Mesenchymal stem cell (in vitro differentiated cells and primary cell): ENCODE data around the gene MAP3K7.

Experiments used
- DNase-seq: peaks from one replicate; pipeline ENCODE4 v3.0.0-alpha.2; 2013
- H2AFZ ChIP-seq: one replicate; pipeline ENCODE4 v1.6.1; 2013; ENCODE audit warnings: low read depth, mild to moderate bottlenecking, control low read depth, inconsistent platforms, low read length, moderate library complexity
- H2AK5ac ChIP-seq: 2 replicates; pipeline ENCODE4 v1.6.1; 2013; ENCODE audit warnings: low read length, moderate library complexity, mild to moderate bottlenecking, inconsistent platforms; ENCODE audit not compliant: severe bottlenecking
- H2BK120ac ChIP-seq: one replicate; pipeline ENCODE4 v1.6.1; 2013; ENCODE audit warnings: low read depth, mild to moderate bottlenecking, inconsistent platforms, low read length, moderate library complexity
- H2BK12ac ChIP-seq, 2 experiments: one replicate each; pipeline ENCODE4 v1.6.1; 2013; ENCODE audit warnings: inconsistent platforms in 2 of 2, low read length in 2 of 2, mild to moderate bottlenecking in 2 of 2, moderate library complexity in 2 of 2, control low read depth in 1 of 2
- H2BK15ac ChIP-seq: one replicate; pipeline ENCODE4 v1.6.1; 2013; ENCODE audit warnings: mild to moderate bottlenecking, low read depth, inconsistent platforms; ENCODE audit not compliant: poor library complexity, severe bottlenecking
- H2BK5ac ChIP-seq: 2 replicates; pipeline ENCODE4 v1.6.1; 2013; ENCODE audit warnings: low read depth, mild to moderate bottlenecking, low read length, control low read depth, inconsistent platforms; ENCODE audit not compliant: poor library complexity, severe bottlenecking
- H3K14ac ChIP-seq, 2 experiments: one replicate each; pipeline ENCODE4 v1.6.1; 2013; ENCODE audit warnings: inconsistent platforms in 2 of 2, low read length in 2 of 2, control low read depth in 1 of 2, mild to moderate bottlenecking in 1 of 2, moderate library complexity in 1 of 2
- H3K18ac ChIP-seq, 2 experiments: one replicate each; pipeline ENCODE4 v1.6.1; 2013; ENCODE audit warnings: inconsistent platforms in 2 of 2, low read length in 2 of 2, control low read depth in 1 of 2, low read depth in 1 of 2, mild to moderate bottlenecking in 1 of 2
- H3K23ac ChIP-seq, 2 experiments: one replicate each; pipeline ENCODE4 v1.6.1; 2013; ENCODE audit warnings: inconsistent platforms in 2 of 2, low read length in 2 of 2, mild to moderate bottlenecking in 2 of 2, moderate library complexity in 2 of 2, control low read depth in 1 of 2
- H3K27ac ChIP-seq: 2 replicates; pipeline ENCODE4 v1.5.1; 2013; ENCODE audit warnings: mild to moderate bottlenecking, moderate library complexity, low read length, control low read depth, inconsistent platforms; ENCODE audit not compliant: poor library complexity, severe bottlenecking
- H3K27me3 ChIP-seq, 2 experiments: 2 replicates each; pipeline versions ENCODE4 v1.6.1 to v1.7.0; 2013; ENCODE audit warnings: low read length in 2 of 2, mild to moderate bottlenecking in 2 of 2, moderate library complexity in 2 of 2, control low read depth in 1 of 2, inconsistent platforms in 1 of 2; ENCODE audit not compliant: control insufficient read depth in 1 of 2, insufficient read depth in 1 of 2
- H3K36me3 ChIP-seq, 2 experiments: 2 replicates each; pipeline versions ENCODE4 v1.6.1 to v1.7.0; 2013; ENCODE audit warnings: low read length in 2 of 2, control low read depth in 1 of 2, inconsistent platforms in 1 of 2, low read depth in 1 of 2, mild to moderate bottlenecking in 1 of 2; ENCODE audit not compliant: insufficient read depth in 2 of 2, control insufficient read depth in 1 of 2
- H3K4ac ChIP-seq, 2 experiments: one replicate each; pipeline ENCODE4 v1.6.1; 2013; ENCODE audit warnings: inconsistent platforms in 2 of 2, low read length in 2 of 2, mild to moderate bottlenecking in 2 of 2, moderate library complexity in 2 of 2, control low read depth in 1 of 2, low read depth in 1 of 2
- H3K4me1 ChIP-seq: 2 replicates; pipeline ENCODE4 v1.6.1; 2013; ENCODE audit warnings: low read depth, low read length, control low read depth; ENCODE audit not compliant: control insufficient read depth, insufficient read depth
- H3K4me2 ChIP-seq: 2 replicates; pipeline ENCODE4 v1.6.1; 2013; ENCODE audit warnings: low read length, mild to moderate bottlenecking, inconsistent platforms; ENCODE audit not compliant: poor library complexity, severe bottlenecking
- H3K4me3 ChIP-seq, 2 experiments: 2 replicates each; pipeline versions ENCODE4 v1.5.1 to v1.7.0; 2013; ENCODE audit warnings: low read length in 2 of 2, mild to moderate bottlenecking in 2 of 2, control low read depth in 1 of 2, low read depth in 1 of 2; ENCODE audit not compliant: insufficient read depth in 1 of 2
- H3K79me1 ChIP-seq: replicated peaks from 2 replicates; pipeline ENCODE4 v1.6.1; 2013; ENCODE audit warnings: mild to moderate bottlenecking, control low read depth, low read length, inconsistent platforms; ENCODE audit not compliant: poor library complexity, severe bottlenecking
- H3K9ac ChIP-seq: 2 replicates; pipeline ENCODE4 v1.7.0; 2013; ENCODE audit warnings: mild to moderate bottlenecking, low read length, moderate library complexity
- H3K9me3 ChIP-seq: 2 replicates; pipeline ENCODE4 v1.7.0; 2013; ENCODE audit warnings: mild to moderate bottlenecking, low read length; ENCODE audit not compliant: control insufficient read depth
- H4K8ac ChIP-seq: one replicate; pipeline ENCODE4 v1.6.1; 2013; ENCODE audit warnings: inconsistent platforms, mild to moderate bottlenecking, low read length, moderate library complexity
- H4K91ac ChIP-seq: one replicate; pipeline ENCODE4 v1.6.1; 2013; ENCODE audit warnings: mild to moderate bottlenecking, low read length, inconsistent platforms
- WGBS: methylation state at CpG from one replicate; pipeline ENCODE4 v1.1.7; 2013; ENCODE audit warnings: mixed read lengths; 5-methylcytosine and 5-hydroxymethylcytosine counted together

MAP3K7 gene

DNA sequence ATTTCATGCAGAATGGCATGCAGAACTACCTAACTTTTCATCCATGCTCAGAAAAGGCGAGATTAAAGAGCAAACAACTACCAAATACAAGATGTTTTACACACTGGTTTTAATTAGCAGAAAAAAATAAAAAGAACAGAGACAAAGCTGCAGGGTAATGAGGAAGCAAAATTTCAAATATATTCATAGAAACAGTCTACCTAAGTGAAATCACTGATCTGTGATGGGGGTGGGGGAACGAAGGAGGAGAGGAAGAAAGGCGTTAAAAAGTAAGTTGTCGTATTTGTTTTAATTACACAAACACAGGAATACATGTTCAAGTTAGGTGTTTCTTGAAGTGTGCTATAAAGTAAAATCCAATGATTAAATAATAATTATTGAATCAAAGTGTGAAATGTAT is 42.1 kb downstream of the MAP3K7 start:
- Histone ChIP-seq H3K23ac (no peak overlapping the region), H2BK15ac (no peak overlapping the region), H2AFZ (no peak overlapping the region), H4K8ac (no peak overlapping the region), H3K9ac (no peak overlapping the region), H3K4me1 (no peaks in the 10 kb centered on the region), H3K9me3 (no peaks in the 10 kb centered on the region), H3K4me2 (no peak overlapping the region), H3K4me3 (no peak overlapping the region), H3K27me3 (no peaks in the 10 kb centered on the region), H3K36me3 (peaks cover 9 to 97% of the 10 kb centered on the region in 2 experiments), H2AK5ac (no peak overlapping the region), H3K18ac (no peak overlapping the region), H4K91ac (no peak overlapping the region), H3K4ac (no peak overlapping the region), H3K27ac (no peak overlapping the region), H2BK12ac (no peak overlapping the region), H3K14ac (no peak overlapping the region), H2BK5ac (no peak overlapping the region), H3K79me1 (peaks cover 7% of the 10 kb centered on the region), H2BK120ac (no peak overlapping the region)
- no peak for DNase-seq
- no CpG with 5 or more reads among the region's 4 CpGs for WGBS

DNA sequence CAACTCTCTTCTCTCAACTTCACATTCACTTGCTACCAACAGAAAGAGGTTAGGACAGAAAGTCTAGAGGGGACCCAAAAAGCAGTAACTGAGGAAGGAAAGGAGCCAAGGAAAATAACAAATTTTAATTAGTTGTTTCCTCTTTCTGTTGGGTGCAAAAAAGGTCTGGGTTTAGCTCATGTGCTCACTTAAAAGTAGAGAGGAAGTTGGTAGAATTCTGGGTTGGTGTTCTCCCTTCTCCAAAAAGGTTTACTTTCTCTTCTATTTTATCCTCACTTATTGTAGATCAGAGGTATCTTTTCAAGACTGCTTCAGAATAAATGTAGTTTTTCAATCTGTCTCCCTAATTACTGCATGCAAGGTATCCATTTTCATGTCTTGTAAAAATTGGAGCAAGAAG is 42.8 kb downstream of the MAP3K7 start:
- H3K9me3 ChIP-seq = no peaks in the 10 kb centered on the region
- H3K27me3 ChIP-seq = no peaks in the 10 kb centered on the region
- no peak overlapping the region for H2AFZ ChIP-seq
- peaks cover 7% of the 10 kb centered on the region for H3K79me1 ChIP-seq
- H3K4me3 ChIP-seq = no peak overlapping the region
- H2AK5ac ChIP-seq = no peak overlapping the region
- H4K8ac ChIP-seq = no peak overlapping the region
- no peaks in the 10 kb centered on the region for H3K4me1 ChIP-seq
- H2BK5ac ChIP-seq = no peak overlapping the region
- H3K4me2 ChIP-seq = no peak overlapping the region
- no peak overlapping the region for H3K9ac ChIP-seq
- peaks cover 9 to 93% of the 10 kb centered on the region in 2 experiments for H3K36me3 ChIP-seq
- H2BK12ac ChIP-seq = no peak overlapping the region
- H3K18ac ChIP-seq = no peak overlapping the region
- no peak overlapping the region for H2BK15ac ChIP-seq
- H3K14ac ChIP-seq = no peak overlapping the region
- no peak overlapping the region for H2BK120ac ChIP-seq
- no peak overlapping the region for H3K23ac ChIP-seq
- H3K4ac ChIP-seq = no peak overlapping the region
- DNase-seq = no peak
- no peak overlapping the region for H4K91ac ChIP-seq
- H3K27ac ChIP-seq = no peak overlapping the region

DNA sequence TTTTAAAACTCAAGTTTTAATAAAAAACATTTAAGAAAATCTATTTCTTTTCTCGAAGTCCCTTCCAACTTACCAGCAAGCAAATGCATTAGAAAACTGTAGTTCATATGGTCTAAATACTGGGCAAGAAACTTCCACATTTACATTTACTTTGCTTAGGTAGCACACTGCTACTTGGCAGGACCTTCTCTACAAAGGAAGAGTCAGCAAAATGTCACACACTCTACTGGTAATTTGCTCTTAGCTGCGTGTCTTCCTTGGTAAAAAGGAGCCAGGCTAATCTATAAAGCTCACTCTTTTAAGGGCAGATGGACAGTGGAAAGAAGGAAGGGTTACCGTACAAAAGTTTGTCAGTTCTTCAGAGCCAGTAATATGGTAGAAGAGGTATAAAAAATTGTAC is 45.7 kb downstream of the MAP3K7 start:
- H3K14ac ChIP-seq = no peak overlapping the region
- H4K8ac ChIP-seq = no peak overlapping the region
- H2AFZ ChIP-seq = no peak overlapping the region
- no peaks in the 10 kb centered on the region for H3K4me1 ChIP-seq
- H3K27ac ChIP-seq = no peak overlapping the region
- H3K4ac ChIP-seq = no peak overlapping the region
- no peak overlapping the region for H2BK12ac ChIP-seq
- no peak overlapping the region for H2BK5ac ChIP-seq
- DNase-seq = no peak
- no peak overlapping the region for H3K4me2 ChIP-seq
- H2BK120ac ChIP-seq = no peak overlapping the region
- no peak overlapping the region for H3K9ac ChIP-seq
- WGBS = 94% methylated on average over 3 of the region's 3 CpGs
- peaks cover 5 to 70% of the 10 kb centered on the region in 2 experiments for H3K36me3 ChIP-seq
- no peak overlapping the region for H4K91ac ChIP-seq
- H3K27me3 ChIP-seq = no peaks in the 10 kb centered on the region
- H3K23ac ChIP-seq = no peak overlapping the region
- H3K79me1 ChIP-seq = peaks cover 6% of the 10 kb centered on the region
- no peak overlapping the region for H3K18ac ChIP-seq
- no peaks in the 10 kb centered on the region for H3K9me3 ChIP-seq
- no peak overlapping the region for H2BK15ac ChIP-seq
- H3K4me3 ChIP-seq = no peak overlapping the region
- H2AK5ac ChIP-seq = no peak overlapping the region

DNA sequence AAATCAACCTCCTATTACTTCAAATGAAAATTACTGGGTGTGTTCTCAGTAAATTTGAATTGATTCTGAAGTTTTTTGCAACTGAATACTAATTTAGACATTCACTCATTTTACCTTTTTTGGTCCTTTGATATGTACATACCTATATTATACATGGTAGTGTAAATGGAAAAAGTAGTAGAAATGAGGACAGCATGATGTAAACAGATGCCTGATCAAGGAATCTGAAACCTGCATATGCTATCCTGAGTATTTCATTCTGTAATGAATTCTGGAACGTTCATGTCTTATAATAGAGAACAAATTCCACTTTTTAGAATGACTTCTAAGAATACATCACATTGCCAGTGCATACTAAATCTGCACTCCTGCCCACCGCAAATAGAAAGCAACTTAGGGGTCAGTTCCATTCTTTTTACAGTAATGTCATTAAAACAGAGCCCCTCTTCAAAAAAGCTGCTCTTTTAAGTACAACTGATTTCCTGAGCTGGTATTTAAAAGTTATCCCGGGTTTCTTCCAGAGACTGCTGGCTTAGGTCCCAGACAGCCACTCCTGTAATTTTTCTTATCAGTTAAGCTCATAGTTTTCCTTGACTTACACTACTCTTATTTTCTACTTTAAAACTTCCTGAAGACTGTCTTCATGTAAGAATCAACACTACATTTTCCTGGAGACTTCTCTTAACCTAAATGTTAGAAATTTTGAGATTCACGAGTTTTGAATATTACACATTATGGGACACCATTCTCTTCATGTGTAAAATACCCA is 48.4 kb downstream of the MAP3K7 start:
- no peak overlapping the region for H3K4me2 ChIP-seq
- no peak overlapping the region for H4K91ac ChIP-seq
- no peak overlapping the region for H2AK5ac ChIP-seq
- 97% methylated on average over 4 of the region's 4 CpGs for WGBS
- no peaks in the 10 kb centered on the region for H3K9me3 ChIP-seq
- H3K4ac ChIP-seq = no peak overlapping the region
- peaks cover 2% of the 10 kb centered on the region for H3K79me1 ChIP-seq
- no peak for DNase-seq
- no peak overlapping the region for H2BK5ac ChIP-seq
- H3K18ac ChIP-seq = no peak overlapping the region
- H3K9ac ChIP-seq = no peak overlapping the region
- H3K27me3 ChIP-seq = no peaks in the 10 kb centered on the region
- H3K23ac ChIP-seq = no peak overlapping the region
- no peak overlapping the region for H4K8ac ChIP-seq
- H2BK120ac ChIP-seq = no peak overlapping the region
- H3K14ac ChIP-seq = no peak overlapping the region
- H3K36me3 ChIP-seq = peaks cover 0 to 66% of the 10 kb centered on the region in 2 experiments
- no peak overlapping the region for H3K4me3 ChIP-seq
- H2AFZ ChIP-seq = no peak overlapping the region
- no peak overlapping the region for H2BK12ac ChIP-seq
- H3K4me1 ChIP-seq = no peaks in the 10 kb centered on the region
- H3K27ac ChIP-seq = no peak overlapping the region
- no peak overlapping the region for H2BK15ac ChIP-seq
